Left ventricle myocardium superior (tissue), 1 donor: ENCODE measurements around the gene ZNF630. TPM values are rescaled to one million over a fixed set of nuclear protein-coding genes. Genes with fewer than 3 reads are reported as not detected.
"Not testable (repeated sequence)": the region's sequence is repeated elsewhere in the genome, so short reads cannot be mapped to it uniquely, and the experiment has no call there.

Source experiments
- ATAC-seq: fragments of 200-7000 bp; cut with Tn5 transposase; one replicate; pipeline ENCODE4 v1.9.1; 2020; ENCODE audit warnings: mild to moderate bottlenecking, moderate library complexity
- DNase-seq: peaks from one replicate; pipeline ENCODE4 v3.0.0-alpha.2; 2020
- intact Hi-C: fragments of 100-400 bp; cut with micrococcal nuclease; formaldehyde crosslinking; loops from one replicate; pipeline ENCODE4 v1.11.0; 2022
- total RNA-seq: library from RNA; stranded (reverse); fragmentation: NEBNext Ultra II Directional; extraction: Animal tissue kit (Norgen Biotek cat#: 25700); gene quantifications from one replicate; pipeline ENCODE4 v1.2.1, GENCODE V29; 2021
- donor health status: DM: no; HTN: yes; CAD: no; lungs with severe emphysema.

ZNF630 gene
- total RNA-seq, 1 donor from 2014 or later, result 3.0 TPM

- no peak for DNase-seq
- intact Hi-C loops, result no loop called here
- no peak for ATAC-seq
Observed at GRCh38 chrX:48035891-48036290, 35.5 kb downstream of the ZNF630 start.

GRCh38 chrX:48030641-48031173, 40.7 kb downstream of the ZNF630 start:
- intact Hi-C loops, DNase-seq, ATAC-seq: not testable (repeated sequence)

GRCh38 chrX:48030237-48030636, 41.2 kb downstream of the ZNF630 start:
- DNase-seq (no peak), ATAC-seq (no peak)
- intact Hi-C loops, result no loop called here

- intact Hi-C loops, result loop anchor here (10.0 kb wide), 1 partner anchor 173 kb away; no protein-coding TSS in a partner anchor
- ATAC-seq, result no peak
- DNase-seq, result no peak
Observed at GRCh38 chrX:48028091-48028490, 43.3 kb downstream of the ZNF630 start.

GRCh38 chrX:48027545-48027944, 43.9 kb downstream of the ZNF630 start:
- ATAC-seq, DNase-seq: not testable (repeated sequence)
- intact Hi-C loops, result loop anchor here (10.0 kb wide), 1 partner anchor 173 kb away; no protein-coding TSS in a partner anchor

GRCh38 chrX:48025561-48025960, 45.9 kb downstream of the ZNF630 start:
- intact Hi-C loops, result loop anchor here (10.0 kb wide), 1 partner anchor 171 kb away; no protein-coding TSS in a partner anchor
- DNase-seq (no peak), ATAC-seq (peak; percentile 70)

GRCh38 chrX:48022738-48023137, 48.7 kb downstream of the ZNF630 start:
- DNase-seq (no peak), ATAC-seq (no peak)
- intact Hi-C loops, result loop anchor here (10.0 kb wide), 1 partner anchor 168 kb away; no protein-coding TSS in a partner anchor

GRCh38 chrX:48022100-48022499, 49.3 kb downstream of the ZNF630 start:
- DNase-seq (no peak), ATAC-seq (no peak)
- intact Hi-C loops, result loop anchor here (10.0 kb wide), 1 partner anchor 167 kb away; no protein-coding TSS in a partner anchor

- intact Hi-C loops, result loop anchor here (10.0 kb wide), 1 partner anchor 166 kb away; no protein-coding TSS in a partner anchor
- DNase-seq, result peak; percentile 85
- ATAC-seq, result peak; percentile 89
Observed at GRCh38 chrX:48021026-48021900, 50.2 kb downstream of the ZNF630 start.

- not testable (repeated sequence) for DNase-seq, ATAC-seq
- intact Hi-C loops, result loop anchor here (10.0 kb wide), 1 partner anchor 166 kb away; no protein-coding TSS in a partner anchor
Observed at GRCh38 chrX:48020472-48020871, 51.0 kb downstream of the ZNF630 start.

GRCh38 chrX:48019892-48020291, 51.5 kb downstream of the ZNF630 start:
- not testable (repeated sequence) for ATAC-seq, DNase-seq
- intact Hi-C loops, result loop anchor here (10.0 kb wide), 1 partner anchor 165 kb away; no protein-coding TSS in a partner anchor

- DNase-seq, intact Hi-C loops: not testable (repeated sequence)
Observed at GRCh38 chrX:48016583-48017310, 54.7 kb downstream of the ZNF630 start.

GRCh38 chrX:48009445-48009960, 61.9 kb downstream of the ZNF630 start:
- ATAC-seq, intact Hi-C loops, DNase-seq: not testable (repeated sequence)

More at GRCh38 chrX:48016583-48017310, 54.7 kb downstream of the ZNF630 start:
- not testable (repeated sequence) for ATAC-seq

Other genes with a start within 250 kb of the ZNF630 start
- 4.7 TPM for gene ZNF81, start 234.7 kb downstream of the ZNF630 start, total RNA-seq
- gene ZNF182, start 67.7 kb downstream of the ZNF630 start, total RNA-seq, result 3.4 TPM
- not detected for gene SPACA5, start 64.7 kb downstream of the ZNF630 start, total RNA-seq
- gene SPACA5B, start 59.0 kb upstream of the ZNF630 start, total RNA-seq, result not detected
- not detected for gene SSX5, start 125.2 kb upstream of the ZNF630 start, total RNA-seq
- gene SSX1, start 183.8 kb upstream of the ZNF630 start, total RNA-seq, result not detected